Measurements from ENCODE around the gene CASKIN1.

GRCh38 chr16:2170080-2170479 is 26.3 kb downstream of the CASKIN1 start:
- TF ChIP-seq CTCF (IDR thresholded peaks at IDR 0.05) = no peak
- TF ChIP-seq POLR2A (IDR thresholded peaks at IDR 0.05) = no peak
